ENCODE data around the gene CDKN2A. TPM values are rescaled to one million over a fixed set of nuclear protein-coding genes. Genes with fewer than 3 reads are reported as not detected.

Gene CDKN2A
- total RNA-seq, 1 donor from 2014 or later = not detected

GRCh38 chr9:22039258-22039657, 45.1 kb upstream of the CDKN2A start:
- H3K36me3 Mint-ChIP-seq (ENCODE audit: unreplicated experiment) = no peaks in the 10 kb centered on the region
- no peak overlapping the region for H3K4me3 Mint-ChIP-seq (ENCODE audit: unreplicated experiment)
- DNase-seq = no peak
- no peak overlapping the region for H3K27ac Mint-ChIP-seq (ENCODE audit: unreplicated experiment)
- no peaks in the 10 kb centered on the region for H3K4me1 Mint-ChIP-seq (ENCODE audit: low read depth, unreplicated experiment)
- TF ChIP-seq CTCF (IDR thresholded peaks at IDR 0.05; ENCODE audit: partially characterized antibody, unreplicated experiment) = no peak
- no peaks in the 10 kb centered on the region for H3K9me3 Mint-ChIP-seq (ENCODE audit: unreplicated experiment)
- no peaks in the 10 kb centered on the region for H3K27me3 Mint-ChIP-seq (ENCODE audit: unreplicated experiment)

- Mint-ChIP-seq H3K4me3 (ENCODE audit: unreplicated experiment) (no peak overlapping the region), H3K27me3 (ENCODE audit: unreplicated experiment) (no peaks in the 10 kb centered on the region), H3K27ac (ENCODE audit: unreplicated experiment) (no peak overlapping the region), H3K9me3 (ENCODE audit: unreplicated experiment) (no peaks in the 10 kb centered on the region), H3K36me3 (ENCODE audit: unreplicated experiment) (no peaks in the 10 kb centered on the region), H3K4me1 (ENCODE audit: low read depth, unreplicated experiment) (no peaks in the 10 kb centered on the region)
- DNase-seq = no peak
- TF ChIP-seq CTCF (IDR thresholded peaks at IDR 0.05; ENCODE audit: partially characterized antibody, unreplicated experiment) = peak; percentile 53
Observed at GRCh38 chr9:22037954-22038690, 43.9 kb upstream of the CDKN2A start.

- no peak for DNase-seq
- no peak overlapping the region for H3K27ac Mint-ChIP-seq (ENCODE audit: unreplicated experiment)
Observed at GRCh38 chr9:22036866-22037626, 42.9 kb upstream of the CDKN2A start.

GRCh38 chr9:22035591-22036011, 41.4 kb upstream of the CDKN2A start:
- no peaks in the 10 kb centered on the region for H3K4me1 Mint-ChIP-seq (ENCODE audit: low read depth, unreplicated experiment)
- no peaks in the 10 kb centered on the region for H3K36me3 Mint-ChIP-seq (ENCODE audit: unreplicated experiment)
- H3K4me3 Mint-ChIP-seq (ENCODE audit: unreplicated experiment) = no peak overlapping the region
- DNase-seq = no peak
- H3K27me3 Mint-ChIP-seq (ENCODE audit: unreplicated experiment) = no peaks in the 10 kb centered on the region
- H3K27ac Mint-ChIP-seq (ENCODE audit: unreplicated experiment) = no peak overlapping the region
- no peak for TF ChIP-seq CTCF (IDR thresholded peaks at IDR 0.05; ENCODE audit: partially characterized antibody, unreplicated experiment)
- no peaks in the 10 kb centered on the region for H3K9me3 Mint-ChIP-seq (ENCODE audit: unreplicated experiment)

More at GRCh38 chr9:22036866-22037626, 42.9 kb upstream of the CDKN2A start:
- H3K36me3 Mint-ChIP-seq (ENCODE audit: unreplicated experiment) = no peaks in the 10 kb centered on the region
- no peak overlapping the region for H3K4me3 Mint-ChIP-seq (ENCODE audit: unreplicated experiment)
- no peak for TF ChIP-seq CTCF (IDR thresholded peaks at IDR 0.05; ENCODE audit: partially characterized antibody, unreplicated experiment)
- H3K27me3 Mint-ChIP-seq (ENCODE audit: unreplicated experiment) = no peaks in the 10 kb centered on the region
- no peaks in the 10 kb centered on the region for H3K4me1 Mint-ChIP-seq (ENCODE audit: low read depth, unreplicated experiment)
- no peaks in the 10 kb centered on the region for H3K9me3 Mint-ChIP-seq (ENCODE audit: unreplicated experiment)

All from glutamatergic neuron (in vitro differentiated cells).